ENCODE data around the gene MSMP. TPM values are rescaled to one million over a fixed set of nuclear protein-coding genes. Genes with fewer than 3 reads are reported as not detected.

Gene MSMP
- total RNA-seq, 1 donor from 2014 or later = not detected

DNA sequence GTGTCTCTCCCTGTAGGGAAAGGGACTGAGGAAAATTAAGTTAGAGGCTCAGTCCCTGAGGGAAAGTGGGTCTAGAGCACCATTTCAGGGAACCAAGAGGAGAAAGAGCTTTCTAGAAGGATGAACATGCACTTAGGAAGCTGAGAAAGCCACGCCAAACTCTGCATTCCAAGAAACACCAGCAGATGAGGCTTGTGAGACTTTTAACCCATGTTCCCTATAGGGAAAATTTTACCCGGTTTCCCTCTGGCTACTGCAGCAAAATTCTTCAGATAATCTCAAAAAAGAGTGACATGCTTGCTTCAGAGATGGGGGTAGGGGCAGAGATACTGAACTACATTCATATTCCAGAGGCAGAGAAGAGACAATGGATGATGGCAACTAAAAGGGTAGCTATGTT, 30.6 kb downstream of the MSMP start:
- H3K27me3 ChIP-seq = no peaks in the 10 kb centered on the region
- H3K9me3 ChIP-seq (ENCODE audit: low read depth) = no peaks in the 10 kb centered on the region
- H4K20me1 ChIP-seq (ENCODE audit: low read depth) = no peaks in the 10 kb centered on the region
- DNase-seq (ENCODE audit: low spot score) = no peak
- Mint-ChIP-seq H3K9me3 (no peaks in the 10 kb centered on the region), H3K4me3 (no peak overlapping the region), H3K4me1 (peaks cover 3% of the 10 kb centered on the region), H3K36me3 (peaks cover 33% of the 10 kb centered on the region), H3K27me3 (ENCODE audit: insufficient read depth, low read depth) (peaks cover 3% of the 10 kb centered on the region), H3K27ac (no peak overlapping the region)
- H3K27ac ChIP-seq = no peak overlapping the region
- H3K36me3 ChIP-seq = no peaks in the 10 kb centered on the region
- peaks cover 21% of the 10 kb centered on the region for H3K4me1 ChIP-seq
- no peak overlapping the region for H3K4me2 ChIP-seq
- no peak overlapping the region for H2AFZ ChIP-seq (replicated peaks)
- TF ChIP-seq, protein P1, sequence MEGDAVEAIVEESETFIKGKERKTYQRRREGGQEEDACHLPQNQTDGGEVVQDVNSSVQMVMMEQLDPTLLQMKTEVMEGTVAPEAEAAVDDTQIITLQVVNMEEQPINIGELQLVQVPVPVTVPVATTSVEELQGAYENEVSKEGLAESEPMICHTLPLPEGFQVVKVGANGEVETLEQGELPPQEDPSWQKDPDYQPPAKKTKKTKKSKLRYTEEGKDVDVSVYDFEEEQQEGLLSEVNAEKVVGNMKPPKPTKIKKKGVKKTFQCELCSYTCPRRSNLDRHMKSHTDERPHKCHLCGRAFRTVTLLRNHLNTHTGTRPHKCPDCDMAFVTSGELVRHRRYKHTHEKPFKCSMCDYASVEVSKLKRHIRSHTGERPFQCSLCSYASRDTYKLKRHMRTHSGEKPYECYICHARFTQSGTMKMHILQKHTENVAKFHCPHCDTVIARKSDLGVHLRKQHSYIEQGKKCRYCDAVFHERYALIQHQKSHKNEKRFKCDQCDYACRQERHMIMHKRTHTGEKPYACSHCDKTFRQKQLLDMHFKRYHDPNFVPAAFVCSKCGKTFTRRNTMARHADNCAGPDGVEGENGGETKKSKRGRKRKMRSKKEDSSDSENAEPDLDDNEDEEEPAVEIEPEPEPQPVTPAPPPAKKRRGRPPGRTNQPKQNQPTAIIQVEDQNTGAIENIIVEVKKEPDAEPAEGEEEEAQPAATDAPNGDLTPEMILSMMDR (IDR thresholded peaks at IDR 0.05) = no peak
- TF ChIP-seq EZH2phosphoT487 (IDR thresholded peaks at IDR 0.05) (no peak), EZH2 (IDR thresholded peaks at IDR 0.05) (no peak)
- no peak overlapping the region for H3K9ac ChIP-seq
- peaks cover 29% of the 10 kb centered on the region for H3K79me2 ChIP-seq (ENCODE audit: low read depth)
- H3K4me3 ChIP-seq = no peak overlapping the region
- H3F3A ChIP-seq (ENCODE audit: low read depth) = peaks cover 5% of the 10 kb centered on the region

DNA sequence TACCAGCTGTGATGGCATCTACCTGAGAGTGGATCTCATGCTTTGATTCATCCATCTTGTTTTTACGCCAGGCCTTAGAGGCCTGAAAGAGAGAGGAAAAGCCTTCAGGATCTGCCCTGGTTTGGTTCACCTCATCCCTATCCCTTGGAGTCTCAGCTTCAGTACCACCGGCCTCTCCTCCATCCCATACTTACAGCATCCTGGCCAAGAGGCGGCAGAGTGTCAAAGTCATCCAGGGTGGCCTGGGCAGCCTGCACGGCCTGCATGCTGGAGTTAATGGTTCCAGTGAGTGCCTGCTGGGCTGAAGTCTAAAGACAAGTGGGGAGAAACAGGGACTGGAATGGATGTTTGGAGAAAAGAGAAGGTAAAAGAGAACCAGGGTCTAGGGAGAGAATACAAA, 34.5 kb downstream of the MSMP start:
- no peaks in the 10 kb centered on the region for H3F3A ChIP-seq (ENCODE audit: low read depth)

DNA sequence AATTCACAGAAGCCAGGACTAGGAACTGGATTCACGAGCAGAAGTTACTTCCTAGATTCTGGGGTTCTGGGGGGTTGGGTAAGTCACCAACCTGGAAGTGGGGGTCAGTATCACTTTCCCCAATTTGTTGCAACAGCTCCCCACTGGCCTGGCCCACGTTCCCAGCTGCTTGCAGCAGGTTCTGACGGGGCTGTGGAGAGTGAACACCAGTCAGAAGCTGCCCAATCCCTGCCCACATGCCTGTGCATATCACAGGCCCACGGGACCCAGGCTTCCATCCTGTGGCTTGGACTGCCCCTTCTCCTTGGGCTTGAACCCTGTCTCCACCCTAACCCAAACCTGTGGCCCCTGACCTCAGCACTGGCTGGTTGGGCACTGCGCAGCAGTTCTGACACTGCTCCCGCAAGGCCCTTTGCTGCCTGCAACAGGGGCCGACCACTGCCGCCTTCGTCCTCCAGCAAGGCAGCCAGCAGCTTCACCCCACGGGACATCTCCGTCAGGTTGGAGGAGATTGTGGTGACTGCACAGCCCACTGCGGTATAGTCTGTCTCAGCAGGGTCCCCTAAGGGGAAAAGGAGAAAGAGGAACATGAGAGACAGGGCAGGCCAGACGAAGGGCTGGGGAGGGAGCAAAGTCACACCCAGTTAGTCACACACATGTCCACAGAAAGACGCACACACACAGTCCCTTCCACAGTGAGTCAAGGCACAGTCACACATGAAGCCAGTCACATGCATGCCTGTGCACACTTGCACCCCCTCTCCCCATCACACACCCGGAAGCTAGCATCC, 35.2 kb downstream of the MSMP start:
- no peak for TF ChIP-seq EZH2 (IDR thresholded peaks at IDR 0.05)
- TF ChIP-seq EZH2phosphoT487 (IDR thresholded peaks at IDR 0.05) = no peak
- TF ChIP-seq, protein P1 (IDR thresholded peaks at IDR 0.05) = no peak
- no peak overlapping the region for H3K9ac ChIP-seq
- no peak overlapping the region for H3K4me3 ChIP-seq
- H3K4me1 Mint-ChIP-seq = no peaks in the 10 kb centered on the region
- no peak overlapping the region for H3K4me3 Mint-ChIP-seq
- no peaks in the 10 kb centered on the region for H3K79me2 ChIP-seq (ENCODE audit: low read depth)
- H3K27me3 Mint-ChIP-seq (ENCODE audit: insufficient read depth, low read depth) = peaks cover 6% of the 10 kb centered on the region
- H3K36me3 ChIP-seq = no peaks in the 10 kb centered on the region
- no peaks in the 10 kb centered on the region for H3F3A ChIP-seq (ENCODE audit: low read depth)
- DNase-seq (ENCODE audit: low spot score) = no peak
- H4K20me1 ChIP-seq (ENCODE audit: low read depth) = no peaks in the 10 kb centered on the region
- H3K4me1 ChIP-seq = no peaks in the 10 kb centered on the region
- no peaks in the 10 kb centered on the region for H3K9me3 ChIP-seq (ENCODE audit: low read depth)
- H3K27ac Mint-ChIP-seq = no peak overlapping the region
- H3K9me3 Mint-ChIP-seq = no peaks in the 10 kb centered on the region
- no peak overlapping the region for H3K27ac ChIP-seq
- H3K4me2 ChIP-seq = no peak overlapping the region
- no peaks in the 10 kb centered on the region for H3K27me3 ChIP-seq
- H3K36me3 Mint-ChIP-seq = peaks cover 51% of the 10 kb centered on the region
- H2AFZ ChIP-seq (replicated peaks) = no peak overlapping the region

More for the DNA sequence above, 34.5 kb downstream of the MSMP start:
- no peak overlapping the region for H3K4me3 ChIP-seq
- Mint-ChIP-seq H3K4me3 (no peak overlapping the region), H3K9me3 (no peaks in the 10 kb centered on the region), H3K4me1 (no peaks in the 10 kb centered on the region), H3K27me3 (ENCODE audit: insufficient read depth, low read depth) (peaks cover 7% of the 10 kb centered on the region), H3K27ac (no peak overlapping the region), H3K36me3 (peaks cover 51% of the 10 kb centered on the region)
- no peak overlapping the region for H3K9ac ChIP-seq
- no peaks in the 10 kb centered on the region for H3K27me3 ChIP-seq
- no peak overlapping the region for H3K27ac ChIP-seq
- no peaks in the 10 kb centered on the region for H4K20me1 ChIP-seq (ENCODE audit: low read depth)
- no peaks in the 10 kb centered on the region for H3K79me2 ChIP-seq (ENCODE audit: low read depth)
- TF ChIP-seq, protein P1 (IDR thresholded peaks at IDR 0.05) = no peak
- no peak for TF ChIP-seq EZH2phosphoT487 (IDR thresholded peaks at IDR 0.05)
- no peak for TF ChIP-seq EZH2 (IDR thresholded peaks at IDR 0.05)
- no peak overlapping the region for H3K4me2 ChIP-seq
- DNase-seq (ENCODE audit: low spot score) = no peak
- H3K9me3 ChIP-seq (ENCODE audit: low read depth) = no peaks in the 10 kb centered on the region
- no peaks in the 10 kb centered on the region for H3K4me1 ChIP-seq
- no peaks in the 10 kb centered on the region for H3K36me3 ChIP-seq
- no peak overlapping the region for H2AFZ ChIP-seq (replicated peaks)

Data from neural progenitor cell (in vitro differentiated cells).